H1 (cell line): ENCODE measurements around the gene LRRC3C. TPM values are rescaled to one million over a fixed set of nuclear protein-coding genes. Genes with fewer than 3 reads are reported as not detected.

Experiments used
- CTCF ChIA-PET: fragments of 300-600 bp; sonication (Branson Sonifier 250); formaldehyde crosslinking; loops from one replicate; lab custom pipeline; 2021; ENCODE audit not compliant: partially characterized antibody; lab: Charles Lee
- POLR2A ChIA-PET: fragments of 300-600 bp; sonication (Branson Sonifier 250); formaldehyde crosslinking; loops from one replicate; lab custom pipeline; 2021; ENCODE audit warnings: inconsistent platforms; ENCODE audit not compliant: partially characterized antibody; lab: Charles Lee
- DNase-seq, 2 experiments: peaks; one replicate each; pipeline versions ENCODE4 v3.0.0 to v3.0.0-alpha.2; 2010 to 2022; ENCODE audit warnings: low spot score in 2 of 2, low read depth in 1 of 2, mixed read lengths in 1 of 2
- FAIRE-seq: peaks from 2 replicates; lab custom pipeline; 2011; peaks lifted over from hg19 to GRCh38; lab: Jason Lieb, UNC
- H2AFZ ChIP-seq: 2 replicates; pipeline ENCODE4 v1.8.1; 2012; ENCODE audit warnings: low read length, inconsistent platforms
- H2AK5ac ChIP-seq: 2 replicates; pipeline ENCODE4 v1.6.1; 2013; ENCODE audit warnings: low read depth, low read length
- H2BK120ac ChIP-seq: replicated peaks from 2 replicates; pipeline ENCODE3; 2013; ENCODE audit warnings: low read depth, low read length, inconsistent platforms
- H2BK12ac ChIP-seq: 2 replicates; pipeline ENCODE4 v1.6.1; 2013; ENCODE audit warnings: low read depth, low read length
- H2BK15ac ChIP-seq: 2 replicates; pipeline ENCODE4 v1.6.1; 2013; ENCODE audit warnings: low read length
- H2BK20ac ChIP-seq: 2 replicates; pipeline ENCODE4 v1.6.1; 2013; ENCODE audit warnings: low read length
- H2BK5ac ChIP-seq: 2 replicates; pipeline ENCODE4 v1.6.1; 2013; ENCODE audit warnings: low read depth, low read length
- H3K14ac ChIP-seq: 2 replicates; pipeline ENCODE4 v1.6.1; 2013; ENCODE audit warnings: inconsistent platforms; ENCODE audit not compliant: insufficient read length
- H3K18ac ChIP-seq: 2 replicates; pipeline ENCODE4 v1.6.1; 2013; ENCODE audit warnings: low read length; ENCODE audit errors: extremely low read depth
- H3K23ac ChIP-seq: 2 replicates; pipeline ENCODE4 v1.6.1; 2013; ENCODE audit warnings: inconsistent platforms; ENCODE audit not compliant: insufficient read length
- H3K23me2 ChIP-seq: 2 replicates; pipeline ENCODE4 v1.6.1; 2013; ENCODE audit warnings: low read depth, low read length
- H3K27ac ChIP-seq: 2 replicates; pipeline ENCODE4 v1.6.1; 2011; ENCODE audit warnings: low read depth, low read length, inconsistent platforms
- H3K27me3 ChIP-seq, 4 experiments: replicated peaks in 1 of 4; 1 replicate in 1 of 4; 2 replicates in 3 of 4; pipeline versions ENCODE4 v1.6.1 to v1.8.1; 2011 to 2013; ENCODE audit warnings: low read length in 3 of 4, mild to moderate bottlenecking in 3 of 4, inconsistent platforms in 2 of 4, mixed read lengths in 2 of 4, moderate library complexity in 1 of 4; ENCODE audit not compliant: control insufficient read depth in 3 of 4, insufficient read depth in 3 of 4; ENCODE audit errors: extremely low read depth in 1 of 4
- H3K36me3 ChIP-seq, 4 experiments: 2 replicates each; pipeline versions ENCODE4 v1.6.1 to v1.8.1; 2011 to 2013; ENCODE audit warnings: mild to moderate bottlenecking in 4 of 4, low read length in 3 of 4, moderate library complexity in 2 of 4, control low read depth in 1 of 4, inconsistent platforms in 1 of 4; ENCODE audit not compliant: insufficient read depth in 4 of 4, control insufficient read depth in 2 of 4
- H3K4ac ChIP-seq: replicated peaks from 2 replicates; pipeline ENCODE3; 2013; ENCODE audit warnings: low read length, low read depth, mixed read lengths, inconsistent platforms; ENCODE audit not compliant: insufficient read length
- H3K4me1 ChIP-seq, 4 experiments: replicated peaks in 1 of 4; 1 replicate in 1 of 4; 2 replicates in 3 of 4; pipeline versions ENCODE4 v1.6.1 to v1.8.1; 2011 to 2013; ENCODE audit warnings: low read length in 3 of 4, inconsistent platforms in 2 of 4, mixed read lengths in 1 of 4; ENCODE audit not compliant: insufficient read depth in 4 of 4, control insufficient read depth in 3 of 4
- H3K4me2 ChIP-seq, 2 experiments: 2 replicates each; pipeline versions ENCODE4 v1.6.1 to v1.8.1; 2011 to 2013; ENCODE audit warnings: low read depth in 2 of 2, low read length in 2 of 2, control low read depth in 1 of 2, inconsistent platforms in 1 of 2, mild to moderate bottlenecking in 1 of 2; ENCODE audit not compliant: insufficient read depth in 1 of 2
- H3K4me3 ChIP-seq, 4 experiments: fragments of 200-600, 300-600 bp in 1 of 4; sonication (generic), shearing (Covaris generic), sonication (Bioruptor Twin) in 1 of 4; 2 replicates each; pipeline versions ENCODE4 v1.5.1 to v1.8.1; 2011 to 2016; ENCODE audit warnings: low read length in 4 of 4, low read depth in 3 of 4, control low read depth in 2 of 4, inconsistent platforms in 2 of 4, mild to moderate bottlenecking in 2 of 4, mixed read lengths in 1 of 4, moderate library complexity in 1 of 4; ENCODE audit not compliant: insufficient read depth in 2 of 4; ENCODE audit errors: extremely low read depth in 1 of 4
- H3K56ac ChIP-seq: replicated peaks from 2 replicates; pipeline ENCODE3; 2013; ENCODE audit warnings: low read depth, mild to moderate bottlenecking, mixed read lengths, low read length, inconsistent platforms; ENCODE audit not compliant: insufficient read length
- H3K79me1 ChIP-seq: 2 replicates; pipeline ENCODE4 v1.6.1; 2013; ENCODE audit warnings: low read depth, low read length, control low read depth
- H3K79me2 ChIP-seq, 2 experiments: 2 replicates each; pipeline versions ENCODE4 v1.6.1 to v1.8.1; 2012 to 2013; ENCODE audit warnings: low read length in 2 of 2, mild to moderate bottlenecking in 2 of 2, inconsistent platforms in 1 of 2; ENCODE audit not compliant: insufficient read depth in 2 of 2, control insufficient read depth in 1 of 2
- H3K9ac ChIP-seq, 4 experiments: replicated peaks in 1 of 4; 1 replicate in 1 of 4; 2 replicates in 3 of 4; pipeline versions ENCODE4 v1.6.1 to v1.8.1; 2011 to 2013; ENCODE audit warnings: low read depth in 3 of 4, low read length in 3 of 4, control low read depth in 2 of 4, mild to moderate bottlenecking in 2 of 4, moderate library complexity in 2 of 4, inconsistent platforms in 1 of 4; ENCODE audit errors: extremely low read depth in 1 of 4
- H3K9me3 ChIP-seq, 2 experiments: 2 replicates each; pipeline versions ENCODE4 v1.6.1 to v1.8.1; 2012 to 2013; ENCODE audit warnings: mild to moderate bottlenecking in 2 of 2, moderate library complexity in 2 of 2, control low read depth in 1 of 2, inconsistent platforms in 1 of 2, low read depth in 1 of 2, low read length in 1 of 2, mixed read lengths in 1 of 2; ENCODE audit not compliant: insufficient read depth in 2 of 2
- H4K20me1 ChIP-seq, 2 experiments: replicated peaks in 1 of 2; 2 replicates each; pipeline versions ENCODE3 to v1.8.1; 2011 to 2013; ENCODE audit warnings: inconsistent platforms in 2 of 2, low read length in 2 of 2, mild to moderate bottlenecking in 1 of 2; ENCODE audit not compliant: insufficient read depth in 2 of 2, control insufficient read depth in 1 of 2
- H4K5ac ChIP-seq: 2 replicates; pipeline ENCODE4 v1.6.1; 2013; ENCODE audit warnings: low read length, low read depth, mixed read lengths, inconsistent platforms; ENCODE audit not compliant: insufficient read length
- H4K8ac ChIP-seq: 2 replicates; pipeline ENCODE4 v1.8.0; 2013; ENCODE audit warnings: mild to moderate bottlenecking, moderate library complexity, low read length, inconsistent platforms; ENCODE audit not compliant: insufficient read depth; ENCODE audit errors: extremely low read depth
- H4K91ac ChIP-seq: replicated peaks from 2 replicates; pipeline ENCODE3; 2013; ENCODE audit warnings: low read length, mixed read lengths, inconsistent platforms; ENCODE audit not compliant: insufficient read length
- HDAC2 ChIP-seq, 2 experiments: fragments of 300-600 bp in 1 of 2; sonication (generic) in 1 of 2; IDR thresholded peaks; 2 replicates each; pipeline ENCODE4 v1.6.1; 2011 to 2012; ENCODE audit warnings: low read depth in 2 of 2, low read length in 2 of 2, mild to moderate bottlenecking in 2 of 2, moderate library complexity in 2 of 2, borderline replicate concordance in 1 of 2, inconsistent platforms in 1 of 2
- MAX ChIP-seq: IDR thresholded peaks from 2 replicates; pipeline ENCODE4 v1.6.1; 2012; ENCODE audit warnings: inconsistent platforms
- SIX5 ChIP-seq: IDR thresholded peaks from 2 replicates; pipeline ENCODE4 v1.6.1; 2011; ENCODE audit warnings: mild to moderate bottlenecking, low read depth, low read length
- WGBS, 2 experiments: shearing (Covaris generic) in 1 of 2; methylation state at CpG; one replicate each; pipeline versions ENCODE4 v1.1.6 to v1.1.7; 2013 to 2015; ENCODE audit warnings: low lambda C conversion rate in 2 of 2, mixed read lengths in 2 of 2, inconsistent platforms in 1 of 2, low coverage in 1 of 2, missing lambda C conversion rate in 1 of 2; ENCODE audit not compliant: insufficient replicate concordance in 2 of 2, insufficient coverage in 1 of 2, insufficient read length in 1 of 2; ENCODE audit errors: extremely low coverage in 1 of 2, missing lambda C conversion rate in 1 of 2; 5-methylcytosine and 5-hydroxymethylcytosine counted together
- polyA plus RNA-seq, 7 experiments: library from polyadenylated mRNA; depleted of rRNA in 3 of 7; stranded (reverse) in 5 of 7; unstranded in 2 of 7; fragments of >200 nt in 5 of 7; fragments of 200-250 nt in 2 of 7; gene quantifications; 1 replicate in 5 of 7; 2 replicates in 1 of 7; 4 replicates in 1 of 7; pipeline versions ENCODE4 v1.2.1 to v1.2.3, GENCODE V29; 2011 to 2013; ENCODE audit warnings: missing spikeins in 2 of 7, mixed read lengths in 2 of 7
- total RNA-seq: library from RNA; stranded (reverse); fragmentation: NEBNext Ultra II Directional; extraction: Animal tissue kit (Norgen Biotek cat#: 25700); gene quantifications from 2 replicates; pipeline ENCODE4 v1.2.1, GENCODE V29; 2021

LRRC3C gene
- total and polyA plus RNA-seq, 2 of the 8 experiments (the other 6 are each of a cell fraction or from before 2014, with no cell fraction given): not detected

GRCh38 chr17:39913989-39914388, 13.5 kb upstream of the LRRC3C start:
- Histone ChIP-seq H2AFZ (no peak overlapping the region), H3K79me1 (no peaks in the 10 kb centered on the region), H2BK12ac (no peak overlapping the region), H2BK120ac (no peak overlapping the region), H2BK5ac (no peak overlapping the region), H3K9me3 (no peaks in the 10 kb centered on the region), H3K27ac (no peak overlapping the region), H4K5ac (no peak overlapping the region), H3K27me3 (no peaks in the 10 kb centered on the region), H3K4ac (no peak overlapping the region), H3K23ac (no peak overlapping the region), H3K4me2 (no peak overlapping the region), H4K91ac (no peak overlapping the region), H3K4me1 (no peaks in the 10 kb centered on the region), H4K8ac (no peak overlapping the region), H3K36me3 (peaks cover 0 to 8% (median 2%) of the 10 kb centered on the region in 4 experiments; a peak in 5 of 8 replicates), H4K20me1 (peaks cover 0 to under 1% of the 10 kb centered on the region in 2 experiments), H2BK15ac (no peak overlapping the region), H3K79me2 (no peaks in the 10 kb centered on the region), H3K56ac (no peak overlapping the region), H3K14ac (no peak overlapping the region), H3K4me3 (no peak overlapping the region), H2BK20ac (no peak overlapping the region), H2AK5ac (no peak overlapping the region), H3K23me2 (no peaks in the 10 kb centered on the region), H3K9ac (no peak overlapping the region), H3K18ac (no peak overlapping the region)
- 78% methylated on average over 3 of the region's 3 CpGs; no CpG with 5 or more reads in 1 of the 2 experiments for WGBS, 2 experiments
- DNase-seq (no peak), FAIRE-seq (no peak)
- no peak for TF ChIP-seq SIX5
- TF ChIP-seq HDAC2 (IDR thresholded peaks at IDR 0.05; ENCODE audit: borderline replicate concordance in 1 of 2, low read depth in 2 of 2, low read length in 2 of 2): no peak
- TF ChIP-seq MAX: no peak
- ChIA-PET POLR2A (no interaction called here), CTCF (interaction anchor here (1.2 to 1.4 kb wide), 2 partner anchors 18 to 44 kb away, joined by 3 to 4 read pairs; no protein-coding TSS in a partner anchor)
